Activated T-cell treated with anti-CD3 and anti-CD28 coated beads, Interleukin-2, amount 50 U/mL, for 4 hours (primary cell): ENCODE results near the gene BICDL1. TPM values are rescaled to one million over a fixed set of nuclear protein-coding genes. Genes with fewer than 3 reads are reported as not detected.

Experiments
- ATAC-seq, 2 donors: fragments of 200-7000 bp; cut with Tn5 transposase; one replicate each; pipeline ENCODE4 v1.10.0; 2021
- DNase-seq: peaks from one replicate; pipeline ENCODE4 v3.0.0-alpha.2; 2020
- H3K27me3 Mint-ChIP-seq: one replicate; pipeline ENCODE4 v1.8.0; 2021; ENCODE audit warnings: low read depth, mixed read lengths
- H3K36me3 Mint-ChIP-seq: one replicate; pipeline ENCODE4 v1.8.0; 2022; ENCODE audit warnings: mixed read lengths; ENCODE audit not compliant: insufficient read depth
- H3K4me1 Mint-ChIP-seq: one replicate; pipeline ENCODE4 v1.8.0; 2021; ENCODE audit warnings: low read depth, mixed read lengths
- H3K4me3 Mint-ChIP-seq: one replicate; pipeline ENCODE4 v1.8.0; 2021; ENCODE audit warnings: mild to moderate bottlenecking, moderate library complexity, mixed read lengths
- H3K9me3 Mint-ChIP-seq: one replicate; pipeline ENCODE4 v1.8.0; 2021; ENCODE audit warnings: mixed read lengths
- total RNA-seq, 3 donors: library from RNA; stranded (reverse); gene quantifications; one replicate each; pipeline ENCODE4 v1.2.1, GENCODE V29; 2021

BICDL1 gene
- total RNA-seq, 3 donors from 2014 or later: 121 to 152 (median 130) TPM

DNA sequence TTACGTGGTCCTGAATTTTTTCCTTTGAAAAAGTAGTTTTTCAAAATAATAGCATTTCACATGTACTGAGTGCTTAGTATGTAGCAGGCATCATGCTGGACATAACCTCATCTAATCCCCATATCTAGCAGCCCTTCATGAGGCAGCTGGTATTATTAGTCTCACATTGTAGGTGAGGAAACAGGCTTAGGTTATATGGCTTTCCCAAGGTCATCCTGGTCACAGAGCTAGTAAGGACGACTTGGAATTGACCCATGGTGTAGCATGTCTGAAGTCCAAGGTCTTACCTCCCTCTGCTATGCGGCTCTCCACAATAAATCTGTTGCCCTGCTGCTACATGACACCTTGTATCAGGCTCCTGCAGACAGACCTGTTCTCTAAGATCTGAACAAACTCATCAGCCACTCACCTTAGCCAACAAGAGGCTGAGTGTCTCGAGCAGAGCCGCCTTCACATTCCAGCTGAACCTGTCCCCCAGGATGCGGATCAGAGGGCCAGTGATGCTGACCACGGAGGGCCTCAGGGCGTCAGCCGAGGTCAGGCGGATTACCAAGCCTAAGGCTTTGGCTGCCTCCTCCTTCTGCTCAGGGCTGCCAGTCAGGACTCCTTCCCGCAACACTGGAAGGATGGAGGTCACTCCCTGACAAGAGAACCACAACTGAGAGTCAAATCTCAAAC is 147.2 kb downstream of the BICDL1 start:
- ATAC-seq (no peak), DNase-seq (no peak)
- peaks cover 50% of the 10 kb centered on the region for H3K36me3 Mint-ChIP-seq
- no peaks in the 10 kb centered on the region for H3K9me3 Mint-ChIP-seq
- H3K4me1 Mint-ChIP-seq: no peaks in the 10 kb centered on the region
- H3K27me3 Mint-ChIP-seq: no peaks in the 10 kb centered on the region
- H3K4me3 Mint-ChIP-seq: no peak overlapping the region

DNA sequence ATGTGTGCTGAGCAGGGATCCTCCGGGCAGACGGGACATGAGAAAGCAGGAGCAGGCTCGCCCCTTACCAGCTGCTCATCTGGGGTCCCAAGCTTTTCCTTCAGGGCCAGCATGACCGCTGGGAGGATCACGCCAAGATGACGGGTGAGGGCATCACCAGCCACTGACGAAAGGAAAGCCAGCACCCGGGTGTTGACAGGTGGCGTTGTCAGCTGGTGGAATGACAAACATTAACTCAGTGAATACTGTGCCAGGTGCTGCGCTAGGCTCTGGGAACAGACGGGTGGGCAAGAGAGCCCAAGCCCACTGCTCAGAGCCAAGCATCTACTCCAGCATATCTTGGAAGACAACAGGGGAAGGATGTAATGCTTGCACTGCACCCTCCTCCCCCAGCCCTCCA is 148.8 kb downstream of the BICDL1 start:
- Mint-ChIP-seq H3K27me3 (no peaks in the 10 kb centered on the region), H3K36me3 (peaks cover 48% of the 10 kb centered on the region), H3K9me3 (no peaks in the 10 kb centered on the region), H3K4me3 (no peak overlapping the region), H3K4me1 (no peaks in the 10 kb centered on the region)
- DNase-seq: no peak
- no peak for ATAC-seq

DNA sequence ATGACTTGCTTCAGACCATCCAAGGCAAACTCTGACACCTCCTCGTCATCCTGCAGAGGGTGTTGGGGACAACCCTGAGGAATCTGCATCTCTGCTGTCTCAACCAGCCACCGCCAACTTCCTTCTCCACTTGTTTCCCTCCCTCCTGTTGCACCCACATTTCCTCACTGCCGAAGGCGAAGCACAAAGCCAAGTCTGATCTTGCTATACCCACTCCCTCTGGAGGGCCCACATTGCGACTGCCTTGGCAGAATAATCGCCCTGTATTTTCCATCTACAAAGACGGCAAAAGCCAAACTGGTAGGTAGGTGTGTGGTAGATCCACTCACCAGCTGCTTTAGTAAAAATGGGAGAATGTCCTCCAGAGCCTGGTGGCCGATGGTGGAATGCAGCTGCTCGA is 149.3 kb downstream of the BICDL1 start:
- no peak for ATAC-seq
- Mint-ChIP-seq H3K36me3 (peaks cover 44% of the 10 kb centered on the region), H3K4me1 (no peaks in the 10 kb centered on the region)

DNA sequence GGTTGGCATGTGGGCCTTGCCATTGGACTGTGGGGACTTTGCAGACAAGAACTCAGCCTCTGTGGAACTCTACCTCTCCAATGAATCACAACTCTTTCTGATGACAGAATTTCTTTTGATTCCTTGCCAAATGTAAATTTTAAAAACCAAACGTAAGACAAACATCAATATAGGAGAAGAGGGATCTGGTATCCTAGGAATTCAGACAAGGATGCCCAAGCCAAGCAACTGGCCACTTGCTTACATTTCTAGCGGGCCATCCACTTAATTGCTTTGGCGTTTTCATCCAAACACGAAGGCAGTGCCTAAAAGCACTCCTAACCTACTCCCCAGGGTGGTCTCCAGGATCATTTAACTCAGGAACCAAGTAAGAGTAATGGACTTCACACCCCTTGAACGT is 150.9 kb downstream of the BICDL1 start:
- ATAC-seq: no peak
- Mint-ChIP-seq H3K4me1 (no peaks in the 10 kb centered on the region), H3K27me3 (no peaks in the 10 kb centered on the region), H3K9me3 (no peaks in the 10 kb centered on the region), H3K4me3 (no peak overlapping the region), H3K36me3 (peaks cover 43% of the 10 kb centered on the region)
- no peak for DNase-seq

More for the DNA sequence above, 149.3 kb downstream of the BICDL1 start:
- no peak overlapping the region for H3K4me3 Mint-ChIP-seq
- no peaks in the 10 kb centered on the region for H3K9me3 Mint-ChIP-seq
- no peak for DNase-seq
- no peaks in the 10 kb centered on the region for H3K27me3 Mint-ChIP-seq

DNA sequence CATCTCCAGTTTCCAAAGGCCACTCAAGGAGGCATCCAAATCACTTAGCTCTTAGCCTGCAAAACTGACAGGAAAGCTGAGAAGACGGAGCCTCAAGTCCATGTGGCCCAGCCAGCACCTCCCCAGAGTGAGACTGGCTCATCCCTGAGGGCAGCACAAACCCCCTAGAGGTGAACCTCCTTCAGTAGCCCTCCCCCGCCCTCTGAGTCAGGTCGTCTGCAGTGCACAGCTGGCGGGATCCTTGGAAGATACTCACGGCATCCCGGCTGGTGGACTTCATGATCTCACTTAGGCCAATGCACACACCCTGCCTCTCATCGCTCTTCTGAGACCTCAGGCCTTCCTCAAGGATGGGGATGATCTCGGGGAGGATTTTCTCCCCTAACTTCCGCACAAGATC is 151.6 kb downstream of the BICDL1 start:
- peaks cover 43% of the 10 kb centered on the region for H3K36me3 Mint-ChIP-seq
- no peaks in the 10 kb centered on the region for H3K27me3 Mint-ChIP-seq
- ATAC-seq: no peak
- H3K4me1 Mint-ChIP-seq: no peaks in the 10 kb centered on the region
- H3K9me3 Mint-ChIP-seq: no peaks in the 10 kb centered on the region
- no peak overlapping the region for H3K4me3 Mint-ChIP-seq
- no peak for DNase-seq

DNA sequence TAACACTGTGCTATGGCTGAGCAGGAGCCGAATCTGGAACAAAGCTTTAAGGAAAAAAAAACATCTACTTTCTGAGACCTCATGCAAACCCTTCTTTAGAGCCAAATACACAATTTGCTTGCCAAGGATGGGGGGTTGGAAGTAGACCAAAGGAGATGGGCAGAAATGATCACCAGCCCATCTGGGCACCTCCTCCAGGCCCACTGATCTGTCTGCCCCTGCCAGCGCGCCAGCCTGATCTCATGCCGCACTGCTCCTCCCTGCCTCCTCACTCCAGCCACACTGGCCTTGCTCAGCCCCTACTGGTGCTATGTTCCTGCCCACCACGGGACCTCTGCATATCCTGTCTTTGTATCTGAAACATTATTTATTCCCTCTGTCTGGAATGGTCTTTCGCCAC is 152.3 kb downstream of the BICDL1 start:
- Mint-ChIP-seq H3K27me3 (no peaks in the 10 kb centered on the region), H3K4me1 (no peaks in the 10 kb centered on the region), H3K9me3 (no peaks in the 10 kb centered on the region), H3K4me3 (no peak overlapping the region), H3K36me3 (peaks cover 40% of the 10 kb centered on the region)
- ATAC-seq (no peak), DNase-seq (no peak)

DNA sequence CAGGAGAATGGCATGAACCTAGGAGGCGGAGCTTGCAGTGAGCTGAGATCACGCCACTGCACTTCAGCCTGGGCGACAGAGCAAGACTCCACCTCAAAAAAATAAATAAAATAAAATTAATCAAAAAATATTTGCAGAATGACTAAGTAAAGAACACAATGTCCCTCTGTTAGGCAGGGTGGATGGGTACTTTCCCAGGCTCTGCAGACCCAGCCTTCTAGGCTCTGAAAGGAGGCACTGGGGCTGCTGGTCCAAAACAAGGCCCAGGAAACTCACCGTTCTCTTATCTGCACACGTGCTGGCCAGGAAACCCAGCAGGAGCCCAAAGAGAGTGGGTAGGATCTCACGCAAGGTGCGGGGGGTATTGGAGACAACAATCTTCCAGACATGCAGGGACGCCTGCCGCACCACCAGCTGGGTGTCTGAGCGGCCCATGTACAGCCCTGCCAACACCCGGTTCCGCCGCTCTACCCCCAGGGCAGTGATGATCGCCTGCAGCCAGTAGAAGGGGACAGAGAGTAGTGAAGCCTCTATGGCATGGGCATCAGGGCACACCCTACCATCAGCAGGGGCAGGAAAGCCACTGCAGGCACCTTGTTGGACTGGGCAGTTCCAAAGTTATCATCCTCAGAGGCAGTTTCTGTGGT is 153.3 kb downstream of the BICDL1 start:
- no peak for ATAC-seq
- Mint-ChIP-seq H3K36me3 (peaks cover 40% of the 10 kb centered on the region), H3K27me3 (no peaks in the 10 kb centered on the region), H3K4me1 (no peaks in the 10 kb centered on the region), H3K4me3 (no peak overlapping the region), H3K9me3 (no peaks in the 10 kb centered on the region)
- no peak for DNase-seq

Other genes starting within 250 kb of the BICDL1 start
- 1 to 10 TPM; 5.2 to 8.9 (median 5.3) TPM for gene CIT, start 111.9 kb upstream of the BICDL1 start, total RNA-seq
- gene RAB35, start 127.5 kb downstream of the BICDL1 start, total RNA-seq: 10 to 100 TPM; 70.4 to 90.8 (median 74.6) TPM
- 100 to 1,000 TPM; 192 to 204 (median 200) TPM for gene GCN1, start 205.5 kb downstream of the BICDL1 start, total RNA-seq
- 1,000 to 10,000 TPM; 4,185 to 4,369 (median 4,226) TPM for gene RPLP0, start 211.9 kb downstream of the BICDL1 start, total RNA-seq